ENCODE data around the gene KRCC1. TPM values are rescaled to one million over a fixed set of nuclear protein-coding genes. Genes with fewer than 3 reads are reported as not detected.

Gene KRCC1
- polyA plus RNA-seq, 1 experiment: 42.6 TPM

GRCh38 chr2:88067189-88067588 lies 11.6 kb upstream of the KRCC1 start:
- H3K27ac ChIP-seq (ENCODE audit: low read depth, low read length): no peak overlapping the region
- H3K9me3 ChIP-seq (ENCODE audit: control insufficient read depth, insufficient read depth, low read length): no peaks in the 10 kb centered on the region
- H3K4me3 ChIP-seq (ENCODE audit: low read depth, low read length): no peak overlapping the region
- TF ChIP-seq CTCF (IDR thresholded peaks at IDR 0.05; ENCODE audit: low read depth, low read length): no peak
- CTCF ChIA-PET: interaction anchor here (0.9 kb wide), 1 partner anchor 93 kb away, joined by 3 read pairs; no protein-coding TSS in a partner anchor
- POLR2A ChIA-PET: no interaction called here
- DNase-seq (ENCODE audit: low read depth, low spot score): no peak
- H3K27me3 ChIP-seq (ENCODE audit: control insufficient read depth, insufficient read depth, low read length): peaks cover 11% of the 10 kb centered on the region

- no peak for DNase-seq (ENCODE audit: low read depth, low spot score)
- no peak for TF ChIP-seq CTCF (IDR thresholded peaks at IDR 0.05; ENCODE audit: low read depth, low read length)
- POLR2A ChIA-PET: no interaction called here
- Histone ChIP-seq H3K27ac (ENCODE audit: low read depth, low read length) (no peak overlapping the region), H3K4me3 (ENCODE audit: low read depth, low read length) (no peak overlapping the region), H3K27me3 (ENCODE audit: control insufficient read depth, insufficient read depth, low read length) (peaks cover 11% of the 10 kb centered on the region), H3K9me3 (ENCODE audit: control insufficient read depth, insufficient read depth, low read length) (no peaks in the 10 kb centered on the region)
- CTCF ChIA-PET: interaction anchor here (0.9 kb wide), 1 partner anchor 93 kb away, joined by 3 read pairs; no protein-coding TSS in a partner anchor
Observed at GRCh38 chr2:88066543-88066942, 11.0 kb upstream of the KRCC1 start.

GRCh38 chr2:88061295-88061694 lies 5.7 kb upstream of the KRCC1 start:
- POLR2A ChIA-PET: no interaction called here
- H3K4me3 ChIP-seq (ENCODE audit: low read depth, low read length): no peak overlapping the region

GRCh38 chr2:88060907-88061275 lies 5.3 kb upstream of the KRCC1 start:
- peaks cover 4% of the 10 kb centered on the region for H3K27me3 ChIP-seq (ENCODE audit: control insufficient read depth, insufficient read depth, low read length)
- no peak for DNase-seq (ENCODE audit: low read depth, low spot score)
- POLR2A ChIA-PET: no interaction called here
- H3K27ac ChIP-seq (ENCODE audit: low read depth, low read length): no peak overlapping the region
- no peak for TF ChIP-seq CTCF (IDR thresholded peaks at IDR 0.05; ENCODE audit: low read depth, low read length)
- H3K9me3 ChIP-seq (ENCODE audit: control insufficient read depth, insufficient read depth, low read length): no peaks in the 10 kb centered on the region
- no peak overlapping the region for H3K4me3 ChIP-seq (ENCODE audit: low read depth, low read length)
- CTCF ChIA-PET: interaction anchor here (0.5 to 4.6 kb wide), 35 partner anchors 8 to 1270 kb away, joined by 3 to 139 read pairs (median 5); partner anchors contain the start of genes CD8A and THNSL2

More at GRCh38 chr2:88061295-88061694, 5.7 kb upstream of the KRCC1 start:
- Histone ChIP-seq H3K27me3 (ENCODE audit: control insufficient read depth, insufficient read depth, low read length) (peaks cover 4% of the 10 kb centered on the region), H3K9me3 (ENCODE audit: control insufficient read depth, insufficient read depth, low read length) (no peaks in the 10 kb centered on the region), H3K27ac (ENCODE audit: low read depth, low read length) (no peak overlapping the region)
- DNase-seq (ENCODE audit: low read depth, low spot score): no peak
- no peak for TF ChIP-seq CTCF (IDR thresholded peaks at IDR 0.05; ENCODE audit: low read depth, low read length)
- CTCF ChIA-PET: interaction anchor here (0.9 to 4.6 kb wide), 27 partner anchors 8 to 660 kb away, joined by 3 to 139 read pairs (median 6); partner anchors contain the start of gene THNSL2

- POLR2A ChIA-PET: interaction anchor here (0.7 kb wide), 1 partner anchor 31 kb away, joined by 4 read pairs; no protein-coding TSS in a partner anchor
- CTCF ChIA-PET: interaction anchor here (0.5 to 4.6 kb wide), 44 partner anchors 9 to 1270 kb away, joined by 3 to 139 read pairs (median 5); partner anchors contain the start of genes CD8A, RNU2-63P and THNSL2
- peak; percentile 84 for TF ChIP-seq CTCF (IDR thresholded peaks at IDR 0.05; ENCODE audit: low read depth, low read length)
- H3K27ac ChIP-seq (ENCODE audit: low read depth, low read length): no peak overlapping the region
- no peak overlapping the region for H3K4me3 ChIP-seq (ENCODE audit: low read depth, low read length)
- no peak for DNase-seq (ENCODE audit: low read depth, low spot score)
- peaks cover 4% of the 10 kb centered on the region for H3K27me3 ChIP-seq (ENCODE audit: control insufficient read depth, insufficient read depth, low read length)
- H3K9me3 ChIP-seq (ENCODE audit: control insufficient read depth, insufficient read depth, low read length): no peaks in the 10 kb centered on the region
Observed at GRCh38 chr2:88059979-88060906, 4.7 kb upstream of the KRCC1 start.

Measured in AG04450 (cell line).